HG03432 (cell line): ENCODE results near the gene MECP2.

Experiments used
- ATAC-seq: cut with Tn5 transposase; IDR thresholded peaks from one replicate; pipeline ENCODE4 v1.9.1; 2021; ENCODE audit warnings: mild to moderate bottlenecking, moderate library complexity; ENCODE audit not compliant: unreplicated experiment

The MECP2 gene

DNA sequence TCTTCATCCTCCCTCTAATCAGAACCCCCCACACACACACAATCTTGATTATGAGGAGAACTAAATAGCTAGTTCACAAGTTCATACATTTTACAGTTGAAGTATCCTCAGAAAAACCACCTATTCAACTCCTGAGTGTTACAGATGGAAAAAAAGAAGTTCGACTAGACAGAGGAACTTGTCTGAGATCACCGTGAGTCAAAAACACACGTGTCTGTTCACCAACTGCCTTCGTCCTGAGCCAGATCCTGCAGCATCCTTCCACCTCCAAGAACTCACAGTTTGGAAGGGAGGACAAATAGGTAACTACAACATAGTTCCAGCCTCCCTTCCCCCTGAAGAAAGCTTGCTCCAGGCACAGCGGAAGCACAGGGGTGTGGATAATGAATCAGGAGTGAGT lies 58.9 kb downstream of the MECP2 start:
- no peak for ATAC-seq

DNA sequence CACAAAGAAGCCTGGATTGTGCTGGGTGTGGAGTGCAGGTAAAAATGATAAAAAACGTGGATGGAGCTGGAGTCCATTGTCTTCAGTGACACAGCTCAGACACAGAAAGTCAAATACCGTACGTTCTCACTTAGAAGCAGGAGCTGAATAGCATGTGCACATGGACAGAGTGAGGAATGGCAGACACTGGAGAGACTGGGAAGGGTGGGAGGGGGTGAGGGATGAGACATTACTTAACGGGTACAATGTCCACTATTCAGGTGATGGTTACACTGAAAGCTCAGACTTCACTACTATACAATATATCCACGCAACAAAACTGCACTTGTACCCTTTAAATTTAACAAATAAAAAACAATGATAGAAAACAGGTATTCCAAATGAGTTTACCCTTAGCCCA lies 59.8 kb downstream of the MECP2 start:
- no peak for ATAC-seq

DNA sequence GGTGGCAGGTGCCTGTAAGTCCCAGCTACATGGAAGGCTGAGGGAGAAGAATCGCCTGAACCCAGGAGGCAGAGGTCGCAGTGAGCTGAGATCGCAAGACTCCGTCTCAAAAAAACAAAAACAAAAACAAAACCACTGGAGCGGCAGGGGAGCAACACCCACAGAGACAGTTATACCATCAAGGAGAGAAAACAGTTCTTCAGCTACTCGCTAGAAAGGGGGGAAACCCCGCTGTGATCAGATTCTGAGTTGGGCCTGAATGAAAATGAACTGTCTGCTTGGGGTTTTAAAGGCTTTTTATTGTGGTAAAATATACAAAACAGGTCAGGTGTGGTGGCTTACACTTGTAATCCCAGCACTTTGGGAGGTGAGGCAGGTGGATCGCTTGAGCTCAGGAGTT lies 61.0 kb downstream of the MECP2 start:
- no peak for ATAC-seq

GRCh38 chrX:154033848-154034247 lies 63.7 kb downstream of the MECP2 start:
- ATAC-seq: no peak

DNA sequence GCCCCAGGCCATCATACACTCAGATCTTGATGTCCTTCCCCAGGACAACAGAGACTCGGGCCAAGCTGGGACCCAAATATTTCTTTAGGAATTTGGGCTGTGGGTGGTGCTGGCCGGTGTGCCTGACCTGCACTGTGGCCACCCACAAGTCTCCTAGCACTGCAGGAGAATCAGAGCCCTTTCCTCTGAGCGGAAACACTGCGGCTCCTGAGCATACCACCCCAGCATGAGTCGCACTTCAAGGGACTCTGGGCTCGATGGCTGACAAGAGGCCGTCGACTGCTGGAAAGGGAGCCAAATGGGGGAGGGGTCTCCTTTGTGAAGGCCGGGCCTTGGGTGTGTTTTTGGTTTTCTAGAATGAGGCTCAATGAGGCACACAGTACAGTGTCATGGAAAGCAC lies 64.9 kb downstream of the MECP2 start:
- ATAC-seq: no peak

GRCh38 chrX:154032160-154032559 lies 65.4 kb downstream of the MECP2 start:
- ATAC-seq: no peak

DNA sequence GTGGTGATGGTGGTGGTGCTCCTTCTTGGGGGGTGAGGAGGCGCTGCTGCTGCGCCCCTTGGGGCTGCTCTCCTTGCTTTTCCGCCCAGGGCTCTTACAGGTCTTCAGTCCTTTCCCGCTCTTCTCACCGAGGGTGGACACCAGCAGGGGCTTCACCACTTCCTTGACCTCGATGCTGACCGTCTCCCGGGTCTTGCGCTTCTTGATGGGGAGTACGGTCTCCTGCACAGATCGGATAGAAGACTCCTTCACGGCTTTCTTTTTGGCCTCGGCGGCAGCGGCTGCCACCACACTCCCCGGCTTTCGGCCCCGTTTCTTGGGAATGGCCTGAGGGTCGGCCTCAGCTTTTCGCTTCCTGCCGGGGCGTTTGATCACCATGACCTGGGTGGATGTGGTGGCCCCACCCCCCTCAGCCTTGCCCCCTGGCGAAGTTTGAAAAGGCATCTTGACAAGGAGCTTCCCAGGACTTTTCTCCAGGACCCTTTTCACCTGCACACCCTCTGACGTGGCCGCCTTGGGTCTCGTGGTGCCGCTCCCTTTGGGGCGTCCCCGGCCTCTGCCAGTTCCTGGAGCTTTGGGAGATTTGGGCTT lies 66.7 kb downstream of the MECP2 start:
- no peak for ATAC-seq

DNA sequence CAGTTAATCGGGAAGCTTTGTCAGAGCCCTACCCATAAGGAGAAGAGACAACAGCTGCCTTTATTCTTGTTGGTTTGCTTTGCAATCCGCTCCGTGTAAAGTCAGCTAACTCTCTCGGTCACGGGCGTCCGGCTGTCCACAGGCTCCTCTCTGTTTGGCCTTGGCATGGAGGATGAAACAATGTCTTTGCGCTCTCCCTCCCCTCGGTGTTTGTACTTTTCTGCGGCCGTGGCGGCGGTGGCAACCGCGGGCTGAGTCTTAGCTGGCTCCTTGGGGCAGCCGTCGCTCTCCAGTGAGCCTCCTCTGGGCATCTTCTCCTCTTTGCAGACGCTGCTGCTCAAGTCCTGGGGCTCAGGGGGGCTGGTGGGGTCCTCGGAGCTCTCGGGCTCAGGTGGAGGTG lies 67.3 kb downstream of the MECP2 start:
- ATAC-seq: no peak

DNA sequence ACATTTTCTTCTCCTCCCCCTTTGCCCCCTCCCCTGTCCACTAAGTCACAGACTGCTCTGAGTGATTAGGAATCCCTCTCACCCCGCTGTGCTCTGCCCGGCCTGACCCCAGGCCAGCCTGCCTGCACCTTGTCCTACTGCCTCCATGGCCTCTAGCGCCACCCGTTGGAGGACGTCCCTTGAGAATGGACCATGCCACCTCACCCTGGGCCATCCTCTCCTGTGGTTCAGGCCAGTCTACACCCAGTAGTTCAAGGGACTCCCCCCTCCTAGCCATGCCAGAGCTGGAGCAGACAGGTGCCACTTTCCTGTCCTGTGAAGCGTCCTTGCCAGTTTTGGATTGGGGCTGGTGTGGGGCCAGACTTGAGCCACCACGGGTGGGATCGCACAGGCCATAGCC lies 68.1 kb downstream of the MECP2 start:
- no peak for ATAC-seq

- no peak for ATAC-seq
These were observed 68.9 kb downstream of the MECP2 start for GRCh38 chrX:154028502-154029184.

- ATAC-seq: no peak
These were observed 69.5 kb downstream of the MECP2 start for GRCh38 chrX:154027986-154028385.

GRCh38 chrX:154027022-154027402 lies 70.5 kb downstream of the MECP2 start:
- ATAC-seq: no peak

- no peak for ATAC-seq
These were observed 71.1 kb downstream of the MECP2 start for GRCh38 chrX:154026136-154027021.

DNA sequence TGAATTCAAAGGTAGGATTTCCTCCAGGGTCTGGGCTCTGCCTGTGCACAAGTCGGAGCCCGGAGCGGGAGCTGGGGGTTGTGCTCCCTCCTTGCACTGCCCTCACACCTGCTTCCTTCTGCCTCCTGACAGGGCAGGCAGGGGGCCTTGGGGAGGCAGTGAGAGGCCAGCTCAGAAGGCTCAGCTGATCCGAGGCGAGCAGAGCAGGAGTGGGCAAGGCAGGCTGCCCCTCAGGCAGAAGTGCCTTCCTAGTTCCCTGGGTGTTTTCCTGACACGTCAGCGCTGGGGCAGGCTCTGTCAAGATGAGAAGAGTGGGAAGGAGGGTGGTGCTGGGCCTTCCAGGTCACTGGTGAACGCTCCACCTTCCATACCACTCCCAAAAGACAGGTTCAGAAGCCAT lies 72.3 kb downstream of the MECP2 start:
- ATAC-seq: no peak

- no peak for ATAC-seq
These were observed 73.2 kb downstream of the MECP2 start for GRCh38 chrX:154024271-154024670.

- ATAC-seq: no peak
These were observed 74.1 kb downstream of the MECP2 start for GRCh38 chrX:154023276-154024000.

GRCh38 chrX:154022108-154022507 lies 75.4 kb downstream of the MECP2 start:
- no peak for ATAC-seq

GRCh38 chrX:154021131-154021611 lies 76.3 kb downstream of the MECP2 start:
- ATAC-seq: no peak

DNA sequence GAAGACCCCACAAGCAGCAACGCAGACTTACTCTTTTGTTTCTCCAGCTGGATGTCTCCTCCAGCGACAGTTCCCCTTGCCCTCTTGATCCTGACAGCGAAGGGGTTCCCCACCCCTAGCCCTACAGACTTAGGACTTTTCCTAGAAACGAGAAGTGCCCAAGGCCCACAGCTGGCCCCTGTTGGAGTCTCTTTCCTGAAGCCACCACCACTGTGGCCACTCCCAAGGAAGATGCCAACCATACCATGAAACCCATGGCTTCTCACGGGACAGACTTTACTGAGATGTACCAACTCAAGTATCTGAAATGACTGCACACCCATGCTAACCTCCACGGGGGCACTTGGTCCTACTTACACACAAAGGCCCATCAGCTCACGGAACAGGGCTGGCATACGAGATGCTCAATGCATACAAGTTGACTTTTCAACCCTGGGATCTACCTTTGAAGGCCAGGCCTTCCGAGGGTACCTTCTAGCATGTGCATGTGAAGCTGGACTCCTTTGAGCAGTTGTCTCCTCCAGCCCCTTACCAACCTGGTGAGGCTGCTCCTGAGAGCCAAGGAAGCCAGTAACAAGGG lies 76.9 kb downstream of the MECP2 start:
- ATAC-seq: no peak

DNA sequence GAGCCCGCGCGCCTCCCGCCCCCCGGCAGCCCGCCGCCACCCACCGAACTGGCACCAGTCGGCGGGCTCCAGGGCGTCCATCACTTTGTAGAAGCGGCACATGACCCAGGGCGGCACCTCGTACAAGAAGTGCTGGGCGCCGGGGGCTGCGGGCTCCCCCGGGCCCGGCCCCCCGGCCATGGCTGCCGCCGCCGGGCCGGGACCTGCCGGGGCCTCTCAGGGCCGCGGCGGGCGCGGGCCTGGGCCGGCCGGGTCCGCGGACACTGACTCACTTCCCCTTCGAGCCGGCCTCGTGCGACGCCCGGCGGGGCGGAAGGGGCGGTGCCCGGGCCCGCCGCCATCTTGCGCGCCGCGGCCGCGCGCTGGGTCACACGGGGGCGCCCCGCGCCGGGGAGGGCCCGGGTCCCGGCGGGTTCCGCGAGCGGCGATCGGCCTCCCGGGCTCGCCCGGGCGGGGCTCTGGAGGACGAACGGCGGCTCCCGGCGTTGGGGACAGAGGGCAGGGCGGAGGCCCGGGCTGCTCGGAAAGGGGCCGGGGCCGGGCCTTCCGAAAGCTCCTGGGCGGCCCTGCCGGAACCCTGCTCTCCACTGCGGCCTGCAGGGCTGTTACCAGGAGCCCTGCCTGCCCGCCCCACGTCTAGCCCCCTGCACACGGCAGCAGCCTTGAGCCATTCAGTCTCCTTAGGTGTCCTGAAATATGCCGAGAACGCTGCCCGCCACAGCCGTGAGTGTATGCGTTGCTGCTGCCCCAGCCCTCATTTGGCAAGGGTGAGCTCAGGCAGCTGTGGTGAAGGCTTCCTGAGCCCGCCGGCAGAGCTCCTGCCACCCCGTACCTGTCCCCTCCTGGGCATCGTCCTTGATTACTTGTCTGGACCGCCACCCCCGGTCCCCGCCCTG lies 77.6 kb downstream of the MECP2 start, which contains the start of gene IRAK1:
Gene IRAK1, minus strand, starts transcription at position 270 of the 896 bp plus-strand sequence. Its CDS starts 90 bp downstream, at position 180.
- peak; percentile 76 for ATAC-seq
